Breast epithelium (tissue), 4 donors: ENCODE measurements around the gene IGF1R. TPM values are rescaled to one million over a fixed set of nuclear protein-coding genes. Genes with fewer than 3 reads are reported as not detected.

ENCODE experiments used
- DNase-seq, 2 donors: peaks; one replicate each; pipeline ENCODE4 v3.0.0-alpha.2; 2019; ENCODE audit warnings: low spot score in 2 of 2
- H3K27ac ChIP-seq, 2 donors: fragments of 200-600 bp; sonication (generic) in 1 of 2; one replicate each; pipeline ENCODE4 v1.5.1; 2016 to 2019; ENCODE audit warnings: mild to moderate bottlenecking in 1 of 2
- H3K27me3 ChIP-seq, 2 donors: fragments of 200-600 bp; sonication (generic) in 1 of 2; one replicate each; pipeline versions ENCODE4 v1.5.1 to v1.6.0; 2017 to 2019; ENCODE audit warnings: control low read depth in 1 of 2, mild to moderate bottlenecking in 1 of 2
- H3K36me3 ChIP-seq: fragments of 200-600 bp; one replicate; pipeline ENCODE4 v1.5.1; 2019
- H3K4me1 ChIP-seq, 2 donors: fragments of 200-600 bp; sonication (generic); one replicate each; pipeline ENCODE4 v1.5.1; 2016 to 2019; ENCODE audit warnings: control low read depth in 1 of 2
- H3K4me3 ChIP-seq, 3 donors: fragments of 200-600 bp; sonication (generic); 1 replicate in 2 of 3; 2 replicates in 1 of 3; pipeline ENCODE4 v1.5.1; 2016 to 2019; ENCODE audit warnings: mild to moderate bottlenecking in 3 of 3, moderate library complexity in 2 of 3
- H3K9me3 ChIP-seq, 2 donors: fragments of 200-600 bp; sonication (generic) in 1 of 2; one replicate each; pipeline ENCODE4 v1.5.1; 2016 to 2019; ENCODE audit warnings: control low read depth in 1 of 2
- POLR2A ChIP-seq: fragments of 450-650 bp; IDR thresholded peaks from one replicate; pipeline ENCODE4 v1.6.1; 2016; ENCODE audit warnings: antibody characterized with exemption, mild to moderate bottlenecking, moderate library complexity
- POLR2AphosphoS5 ChIP-seq, 3 donors: sonication (generic); formaldehyde crosslinking; IDR thresholded peaks; one replicate each; pipeline ENCODE4 v1.6.1; 2017; ENCODE audit warnings: antibody characterized with exemption in 3 of 3
- intact Hi-C: fragments of 100-400 bp; cut with DNase I; formaldehyde crosslinking; loops from one replicate; pipeline ENCODE4 v1.15.1; 2023; ENCODE audit warnings: low total_unique reads
- total RNA-seq, 3 donors: library from RNA; depleted of rRNA; stranded (reverse); fragments of >200 nt; gene quantifications; one replicate each; pipeline ENCODE4 v1.1.0, GENCODE V29; 2016
- TF ChIP-seq, protein P1 (sequence below), 3 donors: fragments of 450-650 bp; IDR thresholded peaks; one replicate each; pipeline ENCODE4 v1.5.1; 2016 to 2017; ENCODE audit warnings: antibody characterized with exemption in 3 of 3, mild to moderate bottlenecking in 3 of 3, moderate library complexity in 3 of 3

The IGF1R gene
- total RNA-seq, 3 donors from 2014 or later: 61.8 to 146 (median 103) TPM

GRCh38 chr15:98853617-98854420 is 205.5 kb downstream of the IGF1R start:
- Histone ChIP-seq H3K9me3 (no peaks in the 10 kb centered on the region), H3K4me3 (peak overlapping the region in 2 of 3 donors; percentile 74 to 78), H3K27ac (peak overlapping the region; percentile 88 to 94), H3K27me3 (no peaks in the 10 kb centered on the region), H3K4me1 (peaks cover 6 to 29% of the 10 kb centered on the region in 2 donors), H3K36me3 (no peaks in the 10 kb centered on the region)
- TF ChIP-seq POLR2A (no peak), POLR2AphosphoS5 (IDR thresholded peaks at IDR 0.05) (no peak)
- TF ChIP-seq, protein P1, sequence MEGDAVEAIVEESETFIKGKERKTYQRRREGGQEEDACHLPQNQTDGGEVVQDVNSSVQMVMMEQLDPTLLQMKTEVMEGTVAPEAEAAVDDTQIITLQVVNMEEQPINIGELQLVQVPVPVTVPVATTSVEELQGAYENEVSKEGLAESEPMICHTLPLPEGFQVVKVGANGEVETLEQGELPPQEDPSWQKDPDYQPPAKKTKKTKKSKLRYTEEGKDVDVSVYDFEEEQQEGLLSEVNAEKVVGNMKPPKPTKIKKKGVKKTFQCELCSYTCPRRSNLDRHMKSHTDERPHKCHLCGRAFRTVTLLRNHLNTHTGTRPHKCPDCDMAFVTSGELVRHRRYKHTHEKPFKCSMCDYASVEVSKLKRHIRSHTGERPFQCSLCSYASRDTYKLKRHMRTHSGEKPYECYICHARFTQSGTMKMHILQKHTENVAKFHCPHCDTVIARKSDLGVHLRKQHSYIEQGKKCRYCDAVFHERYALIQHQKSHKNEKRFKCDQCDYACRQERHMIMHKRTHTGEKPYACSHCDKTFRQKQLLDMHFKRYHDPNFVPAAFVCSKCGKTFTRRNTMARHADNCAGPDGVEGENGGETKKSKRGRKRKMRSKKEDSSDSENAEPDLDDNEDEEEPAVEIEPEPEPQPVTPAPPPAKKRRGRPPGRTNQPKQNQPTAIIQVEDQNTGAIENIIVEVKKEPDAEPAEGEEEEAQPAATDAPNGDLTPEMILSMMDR (IDR thresholded peaks at IDR 0.05): no peak
- intact Hi-C loops: no loop called here
- peak in 1 of 2 donors; percentile 40 for DNase-seq

DNA sequence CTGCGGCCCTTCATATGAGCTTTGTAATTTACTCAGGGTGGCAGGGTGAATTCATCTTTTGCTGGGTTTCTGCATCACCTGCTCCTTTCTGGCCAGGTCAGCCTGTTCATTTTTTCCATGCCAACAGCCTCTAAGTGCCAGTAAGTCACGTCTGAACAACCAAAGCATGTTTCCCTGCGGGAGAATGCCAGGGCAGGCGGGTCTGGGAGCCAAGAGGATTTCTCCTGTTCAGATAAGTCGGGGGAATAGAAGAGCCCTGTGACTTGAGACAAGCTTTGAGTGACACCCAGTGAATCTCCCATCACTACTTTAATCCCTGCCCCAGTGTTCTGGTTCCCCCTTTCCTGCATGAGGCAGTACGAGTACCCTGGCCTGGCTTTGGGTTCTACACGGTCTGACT is 206.2 kb downstream of the IGF1R start:
- peak in 1 of 2 donors; percentile 67 for DNase-seq

DNA sequence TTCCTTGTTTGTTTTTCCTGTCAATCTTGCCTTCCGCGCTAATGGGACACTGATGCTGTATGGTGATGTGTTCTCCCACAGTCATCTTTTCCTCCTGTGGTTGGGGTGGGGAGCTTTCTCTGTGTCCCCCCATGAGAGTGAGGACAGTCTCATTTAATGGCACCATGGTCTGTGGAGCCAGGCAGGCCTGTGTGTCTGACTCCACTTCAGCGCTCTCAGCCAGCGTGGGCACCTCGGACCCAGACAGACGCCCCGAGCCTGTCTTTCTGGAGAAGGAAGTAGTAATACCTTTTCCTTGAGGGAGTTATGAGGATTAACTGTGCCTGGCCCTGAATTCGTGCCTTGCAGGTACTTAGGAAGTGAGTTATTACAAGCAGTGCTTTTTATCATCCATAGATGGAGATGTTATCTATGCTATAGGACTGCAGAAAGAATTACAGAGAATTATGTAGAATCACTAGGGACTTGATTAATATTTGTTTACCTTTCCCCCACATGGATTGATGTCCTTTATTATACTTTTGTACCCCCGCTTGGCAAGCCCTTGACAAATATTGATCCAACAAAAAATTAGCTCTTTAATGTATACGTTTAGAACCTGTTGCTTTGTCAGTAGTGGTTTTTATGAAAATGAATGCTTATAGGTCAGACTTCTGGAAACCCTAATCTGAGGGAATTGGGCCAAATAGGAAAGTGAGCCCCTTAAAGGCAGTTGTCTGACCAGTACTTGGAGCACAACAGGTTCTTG is 206.9 kb downstream of the IGF1R start:
- H3K27me3 ChIP-seq: no peaks in the 10 kb centered on the region
- intact Hi-C loops: no loop called here
- H3K36me3 ChIP-seq: no peaks in the 10 kb centered on the region
- H3K9me3 ChIP-seq: no peaks in the 10 kb centered on the region
- no peak for DNase-seq
- TF ChIP-seq, protein P1 (IDR thresholded peaks at IDR 0.05): no peak
- no peak for TF ChIP-seq POLR2A
- no peak for TF ChIP-seq POLR2AphosphoS5 (IDR thresholded peaks at IDR 0.05)
- H3K4me3 ChIP-seq: no peak overlapping the region
- H3K27ac ChIP-seq: peak overlapping the region; percentile 88 to 94
- H3K4me1 ChIP-seq: peaks cover 6 to 29% of the 10 kb centered on the region in 2 donors

More for the DNA sequence above, 206.2 kb downstream of the IGF1R start:
- TF ChIP-seq POLR2A (no peak), POLR2AphosphoS5 (IDR thresholded peaks at IDR 0.05) (no peak)
- TF ChIP-seq, protein P1 (IDR thresholded peaks at IDR 0.05): no peak
- intact Hi-C loops: no loop called here
- Histone ChIP-seq H3K4me1 (peaks cover 6 to 29% of the 10 kb centered on the region in 2 donors), H3K36me3 (no peaks in the 10 kb centered on the region), H3K9me3 (no peaks in the 10 kb centered on the region), H3K27ac (peak overlapping the region; percentile 88 to 94), H3K27me3 (no peaks in the 10 kb centered on the region), H3K4me3 (peak overlapping the region in 1 of 3 donors; percentile 78)

- Histone ChIP-seq H3K27me3 (no peaks in the 10 kb centered on the region), H3K9me3 (no peaks in the 10 kb centered on the region), H3K4me3 (no peak overlapping the region), H3K4me1 (peaks cover 6 to 28% of the 10 kb centered on the region in 2 donors), H3K27ac (peak overlapping the region in 1 of 2 donors; percentile 94), H3K36me3 (no peaks in the 10 kb centered on the region)
- no peak for DNase-seq
- TF ChIP-seq POLR2AphosphoS5 (IDR thresholded peaks at IDR 0.05) (no peak), POLR2A (no peak)
- TF ChIP-seq, protein P1 (IDR thresholded peaks at IDR 0.05): no peak
- intact Hi-C loops: no loop called here
These were observed 207.6 kb downstream of the IGF1R start for GRCh38 chr15:98855815-98856531.
